Measurements from ENCODE around the gene TPSAB1. TPM values are rescaled to one million over a fixed set of nuclear protein-coding genes. Genes with fewer than 3 reads are reported as not detected.

Gene TPSAB1
- total RNA-seq, 1 donor from 2014 or later = not detected

- DNase-seq = no peak
These were observed 28.8 kb upstream of the TPSAB1 start for GRCh38 chr16:1211451-1212268.

DNA sequence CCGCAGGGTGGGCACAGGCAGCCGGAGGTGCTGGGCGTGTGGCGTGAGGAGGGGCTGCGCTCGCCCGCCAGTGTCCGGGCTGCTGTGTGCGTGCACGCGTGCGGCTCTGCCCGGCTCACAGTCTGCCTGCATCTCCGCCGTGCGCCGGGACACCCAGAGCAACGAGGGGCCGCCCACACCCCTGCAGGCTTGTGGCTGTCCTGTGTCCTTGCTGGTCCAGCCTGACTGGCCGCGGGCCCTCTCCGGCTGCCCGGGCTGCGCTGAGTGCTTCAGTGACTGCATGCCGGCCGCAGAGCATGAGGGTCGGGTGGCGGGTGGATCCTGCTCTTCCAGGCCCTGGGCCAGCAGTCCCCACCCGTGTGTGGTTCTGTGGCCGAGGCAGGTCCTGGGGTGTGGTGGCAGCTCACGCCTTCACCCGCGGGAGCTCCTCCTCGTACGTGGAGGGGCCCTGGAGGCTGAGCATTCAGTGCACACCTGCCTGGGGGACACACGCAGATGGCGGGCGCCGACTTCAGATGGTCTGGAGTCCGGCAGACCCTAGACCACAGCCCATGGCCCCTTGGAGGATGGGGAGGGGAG lies 27.8 kb upstream of the TPSAB1 start:
- DNase-seq = no peak

DNA sequence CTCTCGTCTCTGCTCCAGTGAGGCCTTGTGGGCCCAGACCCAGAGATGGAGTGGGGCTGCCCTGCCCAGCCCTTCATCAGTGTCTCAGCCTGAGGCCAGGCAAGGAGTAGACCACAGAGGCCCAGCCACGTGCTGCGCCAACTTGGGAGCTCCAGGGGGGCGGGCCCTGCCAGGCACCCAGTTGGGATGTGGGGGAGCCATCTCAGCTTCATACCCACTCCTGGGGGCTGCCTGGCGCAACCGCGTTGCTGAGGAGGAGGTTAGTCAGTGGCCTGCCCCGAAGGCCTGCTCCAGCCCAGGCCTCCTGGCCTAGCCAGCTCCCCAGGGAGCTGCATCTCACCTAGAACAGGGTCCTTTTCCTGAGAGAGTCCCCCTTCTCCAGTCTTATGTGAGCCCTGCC lies 27.3 kb upstream of the TPSAB1 start:
- DNase-seq = no peak

- DNase-seq = no peak
These were observed 26.6 kb upstream of the TPSAB1 start for GRCh38 chr16:1213796-1214372.

- DNase-seq = no peak
These were observed 25.8 kb upstream of the TPSAB1 start for GRCh38 chr16:1214719-1215118.

DNA sequence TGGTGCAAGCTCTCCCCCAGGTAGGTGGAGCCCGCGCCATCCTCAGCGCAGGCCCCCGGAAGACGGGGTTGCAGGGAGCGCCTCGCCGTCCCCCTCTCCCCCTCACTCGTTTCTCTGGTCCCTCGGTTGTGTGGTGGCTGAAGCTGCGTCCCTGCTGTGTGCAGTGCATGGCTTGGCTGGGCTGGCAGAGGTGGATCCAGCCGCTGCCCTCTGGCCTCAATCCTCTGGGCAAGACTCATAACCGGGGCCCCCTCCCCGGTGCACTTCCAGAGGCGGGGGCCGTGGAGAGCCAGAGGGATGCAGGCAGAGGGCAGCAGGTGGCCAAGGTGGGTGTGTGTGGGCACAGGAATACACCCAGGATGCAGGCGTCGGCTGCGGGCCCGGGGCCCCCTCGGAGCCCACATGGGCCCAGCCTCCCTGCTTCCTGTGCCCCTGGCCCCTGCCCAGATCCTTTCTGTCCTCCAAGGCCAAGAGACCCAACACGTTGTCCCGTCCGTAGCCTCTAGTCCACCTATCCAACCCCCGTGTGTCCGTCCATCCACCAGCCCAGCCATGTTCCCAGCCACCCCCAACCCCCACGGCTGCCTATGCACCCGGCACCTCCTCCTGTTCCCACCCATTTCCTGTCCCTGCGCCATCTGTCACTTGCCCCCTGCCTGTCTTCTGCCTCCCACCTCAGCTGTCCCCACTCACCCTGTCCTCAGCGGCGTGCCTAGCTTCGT lies 24.8 kb upstream of the TPSAB1 start:
- no peak for DNase-seq

GRCh38 chr16:1216296-1216619 lies 24.2 kb upstream of the TPSAB1 start:
- no peak for DNase-seq

DNA sequence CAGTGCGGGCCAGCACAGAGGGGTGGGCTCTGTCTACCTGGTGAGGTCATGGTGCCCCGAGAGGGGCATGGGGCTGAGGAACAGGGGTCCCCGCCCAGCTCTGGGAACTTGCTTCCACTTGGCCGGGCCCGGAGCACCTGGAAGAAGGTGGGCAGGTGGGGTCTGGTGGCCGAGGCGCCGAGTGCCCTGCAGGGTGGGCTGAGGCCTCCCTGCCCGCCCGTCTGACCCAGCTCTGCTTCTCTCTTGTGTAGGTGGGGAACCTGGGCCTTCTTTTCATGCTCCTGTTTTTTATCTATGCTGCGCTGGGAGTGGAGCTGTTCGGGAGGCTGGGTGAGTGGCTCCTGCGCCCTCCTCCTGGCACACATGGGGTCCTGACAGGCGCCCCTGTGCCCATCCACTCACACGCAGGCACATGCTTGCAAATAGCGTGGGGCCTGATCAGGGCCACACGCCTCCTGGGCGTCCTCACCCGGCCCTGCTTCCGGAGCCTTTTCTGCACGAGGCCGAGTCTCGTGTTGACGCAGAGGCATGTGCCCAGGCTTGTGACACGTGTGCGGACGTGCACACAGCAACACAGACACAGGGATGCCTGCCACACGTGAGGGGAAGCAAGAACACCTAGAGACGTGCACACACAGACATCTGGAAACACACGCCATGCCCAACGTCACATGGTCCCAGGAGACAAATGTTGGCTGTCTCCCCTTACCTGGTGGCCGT lies 23.7 kb upstream of the TPSAB1 start:
- no peak for DNase-seq

DNA sequence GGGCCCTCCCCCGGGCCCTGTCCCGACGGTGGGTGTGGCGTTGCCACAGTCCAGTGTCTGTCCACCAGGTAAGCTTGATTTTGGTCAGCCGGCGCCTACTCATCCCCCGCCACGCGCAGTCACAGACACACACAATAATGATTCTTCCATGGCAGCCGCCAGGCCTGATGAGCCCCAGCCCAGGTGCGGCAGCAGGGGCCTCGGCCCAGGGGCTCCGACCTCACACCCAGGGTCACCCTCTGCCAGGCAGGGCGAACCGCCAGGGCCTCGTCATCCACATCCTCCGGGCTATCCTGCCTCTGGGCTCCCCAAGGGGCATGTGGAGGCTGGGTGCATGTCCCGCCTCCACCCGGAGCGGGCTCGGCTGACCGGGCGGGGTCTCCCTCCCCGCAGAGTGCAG lies 23.0 kb upstream of the TPSAB1 start:
- no peak for DNase-seq

GRCh38 chr16:1218061-1218929 lies 22.2 kb upstream of the TPSAB1 start:
- no peak for DNase-seq

DNA sequence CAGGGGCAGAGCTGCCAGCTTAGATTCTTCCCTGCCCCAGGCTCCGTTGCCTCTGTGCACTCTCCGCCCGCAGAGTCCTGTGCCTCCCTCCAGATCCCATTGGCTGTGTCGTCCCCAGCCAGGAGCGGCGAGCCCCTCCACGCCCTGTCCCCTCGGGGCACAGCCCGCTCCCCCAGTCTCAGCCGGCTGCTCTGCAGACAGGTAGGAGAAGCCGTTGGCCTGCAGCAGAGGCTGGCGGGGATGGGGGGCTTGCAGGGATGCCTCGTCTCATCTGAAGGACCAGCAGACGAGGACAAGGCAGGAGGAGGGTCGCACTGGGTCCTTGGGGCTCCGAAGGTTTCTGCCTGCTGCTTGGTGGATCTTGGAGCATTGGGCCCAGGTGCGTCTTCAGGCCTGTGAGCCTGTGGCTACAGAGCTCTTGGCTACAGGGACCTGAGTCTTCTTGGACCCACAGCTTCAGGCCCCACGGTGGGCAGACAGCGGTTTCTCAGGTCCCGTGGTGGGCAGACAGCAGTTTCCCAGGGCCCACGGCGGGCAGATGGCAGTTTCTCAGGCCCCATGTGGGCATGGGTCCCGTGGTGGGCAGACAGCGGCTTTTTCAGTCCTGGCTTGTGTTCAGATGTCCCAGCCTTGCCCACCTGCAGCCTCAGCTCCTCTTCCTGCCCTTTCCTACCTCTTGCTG lies 21.4 kb upstream of the TPSAB1 start:
- DNase-seq = no peak

DNA sequence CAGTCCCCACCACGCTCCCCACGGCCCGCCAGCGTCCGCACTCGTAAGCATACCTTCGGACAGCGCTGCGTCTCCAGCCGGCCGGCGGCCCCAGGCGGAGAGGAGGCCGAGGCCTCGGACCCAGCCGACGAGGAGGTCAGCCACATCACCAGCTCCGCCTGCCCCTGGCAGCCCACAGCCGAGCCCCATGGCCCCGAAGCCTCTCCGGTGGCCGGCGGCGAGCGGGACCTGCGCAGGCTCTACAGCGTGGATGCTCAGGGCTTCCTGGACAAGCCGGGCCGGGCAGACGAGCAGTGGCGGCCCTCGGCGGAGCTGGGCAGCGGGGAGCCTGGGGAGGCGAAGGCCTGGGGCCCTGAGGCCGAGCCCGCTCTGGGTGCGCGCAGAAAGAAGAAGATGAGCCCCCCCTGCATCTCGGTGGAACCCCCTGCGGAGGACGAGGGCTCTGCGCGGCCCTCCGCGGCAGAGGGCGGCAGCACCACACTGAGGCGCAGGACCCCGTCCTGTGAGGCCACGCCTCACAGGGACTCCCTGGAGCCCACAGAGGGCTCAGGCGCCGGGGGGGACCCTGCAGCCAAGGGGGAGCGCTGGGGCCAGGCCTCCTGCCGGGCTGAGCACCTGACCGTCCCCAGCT lies 20.3 kb upstream of the TPSAB1 start:
- DNase-seq = no peak

DNA sequence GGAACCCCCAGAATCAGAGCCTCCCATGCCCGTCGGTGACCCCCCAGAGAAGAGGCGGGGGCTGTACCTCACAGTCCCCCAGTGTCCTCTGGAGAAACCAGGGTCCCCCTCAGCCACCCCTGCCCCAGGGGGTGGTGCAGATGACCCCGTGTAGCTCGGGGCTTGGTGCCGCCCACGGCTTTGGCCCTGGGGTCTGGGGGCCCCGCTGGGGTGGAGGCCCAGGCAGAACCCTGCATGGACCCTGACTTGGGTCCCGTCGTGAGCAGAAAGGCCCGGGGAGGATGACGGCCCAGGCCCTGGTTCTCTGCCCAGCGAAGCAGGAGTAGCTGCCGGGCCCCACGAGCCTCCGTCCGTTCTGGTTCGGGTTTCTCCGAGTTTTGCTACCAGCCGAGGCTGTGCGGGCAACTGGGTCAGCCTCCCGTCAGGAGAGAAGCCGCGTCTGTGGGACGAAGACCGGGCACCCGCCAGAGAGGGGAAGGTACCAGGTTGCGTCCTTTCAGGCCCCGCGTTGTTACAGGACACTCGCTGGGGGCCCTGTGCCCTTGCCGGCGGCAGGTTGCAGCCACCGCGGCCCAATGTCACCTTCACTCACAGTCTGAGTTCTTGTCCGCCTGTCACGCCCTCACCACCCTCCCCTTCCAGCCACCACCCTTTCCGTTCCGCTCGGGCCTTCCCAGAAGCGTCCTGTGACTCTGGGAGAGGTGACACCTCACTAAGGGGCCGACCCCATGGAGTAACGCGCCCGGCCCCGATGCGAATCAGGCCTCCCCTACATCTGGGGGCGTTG lies 19.5 kb upstream of the TPSAB1 start:
- no peak for DNase-seq

- DNase-seq = no peak
These were observed 18.6 kb upstream of the TPSAB1 start for GRCh38 chr16:1221628-1222552.

DNA sequence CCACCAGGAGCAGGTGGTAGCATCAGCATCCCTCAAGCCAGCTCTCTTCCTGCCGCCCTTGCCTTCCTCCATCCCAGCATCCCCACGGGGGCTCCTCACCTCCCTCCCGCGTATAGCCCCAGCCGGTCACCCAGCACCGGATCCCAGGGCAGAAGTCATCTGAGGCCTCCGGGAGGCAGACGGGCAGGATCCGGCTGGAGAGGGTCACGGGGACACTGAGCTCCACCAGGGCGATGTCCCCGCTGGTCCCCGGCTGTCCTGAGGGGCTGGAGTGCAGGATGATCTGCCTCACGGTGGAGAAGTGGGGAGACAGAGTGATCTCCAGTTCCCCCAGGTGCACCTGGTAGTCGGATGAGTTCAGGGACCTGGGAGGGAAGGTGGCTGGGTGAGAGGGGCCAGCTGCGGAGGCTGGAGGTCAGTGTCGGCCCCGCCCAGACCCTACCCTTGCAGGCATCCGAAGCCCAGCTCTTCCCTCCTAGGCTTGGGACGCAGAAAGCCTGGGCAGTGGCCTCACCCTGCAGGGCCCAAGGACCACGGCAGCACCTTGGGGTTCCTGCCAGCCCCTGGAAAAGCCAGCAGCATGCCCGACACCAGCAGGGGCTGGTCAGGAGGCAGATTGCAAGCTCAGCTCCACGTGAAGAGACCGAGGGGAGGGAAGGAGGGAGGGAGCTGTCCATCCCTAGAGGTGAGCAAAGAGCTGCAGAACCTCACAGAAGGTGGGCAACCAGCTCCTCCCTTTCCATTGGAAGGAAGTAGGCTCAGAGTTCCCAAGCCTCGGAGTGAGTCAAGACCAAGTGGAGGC lies 17.8 kb upstream of the TPSAB1 start:
- DNase-seq = no peak

- no peak for DNase-seq
These were observed 16.9 kb upstream of the TPSAB1 start for GRCh38 chr16:1223355-1224214.

- DNase-seq = no peak
These were observed 15.9 kb upstream of the TPSAB1 start for GRCh38 chr16:1224558-1224957.

Data from dermis blood vessel endothelial cell (primary cell).